Suppressor macrophage (primary cell): ENCODE results near the gene CUX1.
"Not testable (repeated sequence)": the region's sequence is repeated elsewhere in the genome, so short reads cannot be mapped to it uniquely, and the experiment has no call there.

Source experiments
- DNase-seq, 4 experiments: peaks; one replicate each; pipeline ENCODE4 v3.0.0-alpha.2; 2020 to 2022

CUX1 gene

DNA sequence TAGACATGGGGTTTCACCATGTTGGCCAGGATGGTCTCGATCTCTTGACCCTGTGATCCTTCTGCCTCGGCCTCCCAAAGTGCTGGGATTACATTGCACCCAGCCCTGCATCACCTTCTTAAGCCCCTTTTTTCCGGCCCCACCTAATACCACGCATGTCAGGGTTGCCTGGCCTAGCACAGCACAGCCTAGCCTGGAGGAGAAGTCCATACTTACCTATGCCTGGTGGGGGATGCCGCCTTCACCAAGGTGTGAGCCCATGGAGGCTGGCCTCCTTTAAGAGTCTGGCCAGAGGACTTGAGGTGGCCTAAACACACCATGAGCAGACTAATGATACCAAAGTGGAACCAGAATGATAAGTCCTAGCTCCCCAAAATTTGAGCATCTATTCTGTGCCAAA lies 22.0 kb upstream of the CUX1 start:
- no peak for DNase-seq

DNA sequence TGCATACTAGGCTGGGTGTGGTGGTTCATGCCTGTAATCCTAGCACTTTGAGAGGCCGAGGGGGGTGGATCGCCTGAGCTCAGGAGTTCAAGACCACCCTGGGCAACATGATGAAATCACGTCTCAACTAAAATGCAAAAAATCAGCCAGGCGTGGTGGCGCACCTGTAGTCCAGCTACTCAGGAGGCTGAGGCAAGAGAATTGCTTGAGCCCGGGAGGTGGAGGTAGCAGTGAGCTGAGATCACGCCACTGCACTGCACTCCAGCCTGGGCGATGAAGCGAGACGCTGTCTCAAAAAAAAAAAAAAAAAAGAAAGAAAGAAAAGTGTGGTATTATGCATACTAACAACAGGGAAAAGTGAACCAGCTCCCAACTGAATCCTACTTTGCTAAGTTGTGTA lies 19.3 kb upstream of the CUX1 start:
- DNase-seq, result not testable (repeated sequence)

- no peak for DNase-seq
Observed at GRCh38 chr7:101803203-101804087, 14.0 kb upstream of the CUX1 start.

DNA sequence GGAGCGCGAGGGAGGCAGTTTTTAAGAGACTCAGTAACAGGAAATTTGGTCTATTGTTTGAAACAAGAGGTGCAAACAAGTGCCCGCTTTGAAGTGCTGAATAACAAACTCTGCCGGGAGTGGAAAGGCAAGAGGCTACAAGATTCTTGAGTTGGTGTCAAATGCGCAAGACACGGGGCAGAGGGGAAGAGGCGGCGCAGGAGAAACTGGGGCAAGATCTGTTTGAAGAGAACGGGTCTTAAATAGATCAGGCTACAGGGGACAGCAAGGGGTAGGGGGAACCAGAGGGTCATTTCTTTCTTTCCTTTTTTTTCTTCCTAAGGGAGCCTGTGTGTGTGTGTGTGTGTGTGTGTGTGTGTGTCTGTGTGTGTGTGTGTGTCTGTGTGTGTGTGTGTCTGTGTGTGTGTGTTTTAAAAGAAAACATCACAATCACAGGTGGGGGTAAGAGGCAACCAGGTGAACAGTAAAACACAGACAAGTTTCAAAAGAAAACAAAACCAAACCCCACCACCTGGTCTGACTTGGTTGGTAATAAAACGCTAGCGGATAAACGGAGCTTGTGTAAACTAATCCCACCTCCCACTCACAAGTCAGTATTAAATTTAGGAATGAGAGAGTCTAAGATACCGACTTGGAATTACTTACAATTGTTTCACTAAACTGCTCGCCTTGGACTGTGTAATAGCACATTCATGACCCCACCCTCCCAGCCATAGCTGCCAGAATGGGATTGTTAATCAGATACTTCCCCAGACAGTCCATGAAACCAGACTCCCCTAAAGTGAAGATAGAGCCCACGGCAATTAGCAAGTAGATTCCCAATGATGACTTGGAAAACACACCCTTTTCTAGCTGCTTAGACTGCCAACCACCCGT lies 13.1 kb upstream of the CUX1 start:
- peak in 2 of 4 experiments; percentile 25 to 34 for DNase-seq

- no peak for DNase-seq
Observed at GRCh38 chr7:101804967-101805366, 12.5 kb upstream of the CUX1 start.

GRCh38 chr7:101812595-101812994 lies 4.8 kb upstream of the CUX1 start:
- DNase-seq, result no peak

- no peak for DNase-seq
Observed at GRCh38 chr7:101813402-101814019, 3.9 kb upstream of the CUX1 start.

GRCh38 chr7:101814081-101814990 lies 3.1 kb upstream of the CUX1 start:
- DNase-seq, result peak; percentile 78 to 92 (median 84)

DNA sequence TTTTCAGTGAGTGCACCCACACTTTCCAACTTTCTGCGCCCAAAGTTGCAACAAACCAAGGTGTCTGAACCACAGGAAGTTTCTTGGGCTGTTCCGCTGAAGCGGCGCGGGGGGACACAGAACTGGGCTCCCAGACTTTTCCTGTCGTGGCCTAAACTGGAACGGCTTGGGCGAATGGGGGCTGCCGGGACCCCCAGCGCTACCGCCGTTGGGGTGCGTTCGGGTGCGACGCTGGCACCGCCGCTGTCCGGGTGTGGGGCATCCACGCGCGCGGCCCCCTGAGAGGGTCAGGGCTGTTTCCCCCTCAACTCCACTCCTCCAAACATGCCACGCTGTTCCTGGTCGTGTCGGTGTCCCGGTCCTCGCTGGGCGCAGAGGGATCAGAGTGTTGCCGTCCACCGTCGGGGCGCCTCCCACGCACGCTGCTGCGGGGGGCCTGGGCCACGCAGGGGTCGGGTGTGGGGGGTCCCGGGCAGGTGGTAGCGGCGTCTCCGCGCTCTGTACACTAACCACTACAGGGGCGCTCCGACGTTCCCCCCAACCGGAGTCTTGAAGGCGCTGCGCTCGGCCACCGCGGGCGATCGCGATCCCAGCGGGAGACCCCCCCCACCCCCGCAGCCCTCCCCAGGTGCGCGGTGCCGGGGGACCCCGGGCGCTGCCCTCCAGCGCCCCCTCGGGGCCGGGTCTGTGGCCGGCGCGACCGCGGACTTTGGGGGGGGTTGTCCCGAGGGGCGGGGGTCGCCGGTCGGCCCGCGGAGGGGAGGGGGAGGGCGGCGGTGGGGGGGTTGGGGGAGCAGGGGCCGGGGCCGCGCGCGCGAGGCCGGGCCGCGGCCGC lies 2.2 kb upstream of the CUX1 start:
- peak; percentile 27 to 54 (median 42) for DNase-seq

DNA sequence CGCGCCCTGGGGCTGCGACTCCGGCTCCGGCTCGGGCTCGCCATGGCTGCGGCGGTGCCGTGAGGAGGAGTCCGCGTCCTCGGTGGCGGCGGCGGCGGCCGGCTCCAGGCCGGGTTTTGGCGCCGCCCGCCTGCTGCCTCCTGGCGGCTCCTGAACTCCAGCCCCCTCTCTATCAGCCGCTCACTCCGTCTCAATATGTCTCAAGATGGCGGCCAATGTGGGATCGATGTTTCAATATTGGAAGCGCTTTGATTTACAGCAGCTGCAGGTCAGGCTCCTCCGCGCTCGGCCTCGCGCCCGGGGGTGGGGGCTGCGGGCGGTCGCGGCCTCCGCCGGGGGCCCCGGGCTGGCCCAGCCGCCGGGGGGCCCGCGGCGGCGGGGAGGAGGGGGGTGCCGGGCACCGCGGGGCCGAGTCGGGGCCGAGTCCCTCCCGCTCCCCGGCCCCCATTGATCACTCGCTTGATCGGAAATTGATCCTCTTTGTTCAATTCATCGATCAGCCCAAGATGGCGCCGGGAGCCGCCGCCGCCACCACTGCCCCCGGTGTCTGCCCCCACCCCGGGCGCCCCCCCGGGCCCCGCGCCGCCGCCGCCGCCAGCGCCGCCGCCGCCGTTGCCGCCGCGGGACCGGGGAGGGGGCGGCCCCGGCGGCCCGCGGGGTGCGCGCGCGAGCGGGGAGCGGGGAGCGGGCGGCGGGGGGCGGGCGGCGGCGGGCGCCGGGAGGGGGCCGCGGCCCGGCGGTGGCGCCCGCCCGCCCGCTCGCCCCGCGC lies 1.4 kb upstream of the CUX1 start:
- DNase-seq, result peak; percentile 85 to 94 (median 92)

DNA sequence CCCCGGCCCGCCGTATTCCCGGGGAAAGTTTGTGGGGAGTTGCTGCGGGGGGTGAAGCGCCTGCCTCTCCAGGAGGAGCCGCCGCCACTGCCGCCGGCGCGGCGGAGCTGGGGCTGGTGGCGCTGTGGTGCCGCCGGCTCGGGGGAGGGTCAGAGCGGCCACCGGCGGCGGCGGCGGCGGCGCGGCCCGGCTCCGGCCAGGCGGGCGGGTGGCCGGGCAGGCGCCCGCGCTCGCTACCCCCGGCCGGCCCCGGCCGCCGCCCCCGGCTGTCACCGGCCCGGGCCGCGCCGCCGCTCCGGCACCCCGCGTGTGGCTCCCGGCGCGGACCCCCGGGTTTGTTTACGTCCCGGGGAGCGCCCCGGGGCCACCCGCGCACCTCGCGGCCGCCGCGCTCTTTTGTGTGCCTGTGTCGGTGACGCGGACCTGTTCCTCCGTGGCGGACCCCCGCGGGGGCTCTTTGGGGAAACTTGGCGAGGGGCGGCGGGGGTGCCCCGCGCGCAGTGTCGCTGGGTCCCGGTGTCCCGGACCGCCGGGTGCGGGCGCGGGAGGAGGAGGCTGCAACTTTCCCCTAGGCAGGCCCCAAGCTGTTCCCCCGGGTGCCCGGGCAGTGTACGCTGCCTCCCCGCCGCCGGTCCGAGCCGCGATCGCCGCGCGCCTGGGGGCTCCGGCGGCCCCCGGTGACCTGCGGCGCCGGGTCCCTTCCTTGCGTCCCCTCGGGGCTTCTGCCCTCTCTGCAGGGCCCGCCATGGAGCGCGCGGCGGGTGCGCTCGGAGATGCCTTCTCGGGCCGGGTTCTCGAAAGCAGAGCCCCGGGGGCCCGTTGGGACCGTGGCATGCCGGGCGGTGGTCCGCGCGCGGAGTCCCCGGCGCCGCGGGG lies 593 bp upstream of the CUX1 start:
- peak; percentile 56 to 87 (median 70) for DNase-seq

- DNase-seq, result no peak
Observed at GRCh38 chr7:101818287-101819071, 1.1 kb downstream of the CUX1 start.

DNA sequence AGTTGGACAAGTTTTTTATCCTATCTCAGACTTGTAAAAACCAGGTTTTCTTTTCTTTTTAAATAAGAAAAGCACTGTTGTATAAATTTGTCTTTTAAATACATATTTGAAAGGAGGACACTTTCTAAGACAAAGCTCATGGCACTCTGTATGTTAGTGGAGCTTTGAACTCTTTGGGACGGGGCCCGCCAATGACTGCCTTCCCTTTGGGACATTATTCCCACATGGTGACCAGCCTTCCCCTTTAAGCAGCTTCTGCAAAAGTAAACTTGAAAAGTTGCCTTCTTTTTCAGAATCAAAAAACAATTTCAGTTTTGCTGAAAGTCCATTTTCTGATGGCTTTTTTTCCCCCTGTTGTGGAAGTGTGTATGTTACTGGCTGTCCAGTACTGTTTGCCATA lies 1.8 kb downstream of the CUX1 start:
- DNase-seq, result peak; percentile 35 to 61 (median 47)

GRCh38 chr7:101819913-101820522 lies 2.6 kb downstream of the CUX1 start:
- DNase-seq, result no peak

GRCh38 chr7:101820703-101821102 lies 3.3 kb downstream of the CUX1 start:
- DNase-seq, result no peak

DNA sequence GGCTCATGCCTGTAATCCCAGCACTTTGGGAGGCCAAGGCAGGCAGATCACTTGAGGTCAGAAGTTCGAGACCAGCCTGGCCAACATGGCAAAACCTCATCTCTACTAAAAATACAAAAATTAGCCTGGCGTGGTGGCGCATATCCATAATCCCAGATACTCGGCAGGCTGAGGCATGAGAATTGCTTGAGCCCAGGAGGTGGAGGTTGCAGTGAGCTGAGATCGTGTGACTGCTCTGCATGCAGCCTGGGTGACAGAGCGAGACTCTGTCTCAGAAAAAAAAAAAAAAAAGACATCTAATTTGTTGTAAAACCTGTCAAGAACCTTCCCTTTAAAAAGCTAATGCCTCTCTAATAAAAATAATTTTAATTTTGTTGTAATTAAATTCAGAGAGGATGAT lies 5.2 kb downstream of the CUX1 start:
- not testable (repeated sequence) for DNase-seq

DNA sequence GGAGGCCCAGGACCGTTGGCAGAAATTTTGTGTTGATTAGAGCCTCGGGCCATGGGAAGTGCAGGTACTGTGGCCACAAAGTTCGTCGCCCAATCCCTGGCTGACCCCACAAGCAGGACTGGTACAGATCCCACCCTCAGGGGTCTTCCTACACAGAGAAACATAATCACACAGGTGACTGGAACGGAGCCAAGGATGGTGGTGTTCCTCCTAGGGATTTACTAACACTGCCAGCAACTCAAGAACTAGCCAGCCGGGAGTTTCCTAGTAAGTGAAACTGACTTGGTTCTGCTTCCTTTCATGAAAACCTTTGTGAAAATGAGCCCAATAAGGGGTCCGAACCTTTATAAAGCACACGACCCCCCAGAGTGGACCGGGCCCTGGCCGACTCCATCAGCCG lies 5.7 kb downstream of the CUX1 start:
- DNase-seq, result peak; percentile 32 to 57 (median 52)

DNA sequence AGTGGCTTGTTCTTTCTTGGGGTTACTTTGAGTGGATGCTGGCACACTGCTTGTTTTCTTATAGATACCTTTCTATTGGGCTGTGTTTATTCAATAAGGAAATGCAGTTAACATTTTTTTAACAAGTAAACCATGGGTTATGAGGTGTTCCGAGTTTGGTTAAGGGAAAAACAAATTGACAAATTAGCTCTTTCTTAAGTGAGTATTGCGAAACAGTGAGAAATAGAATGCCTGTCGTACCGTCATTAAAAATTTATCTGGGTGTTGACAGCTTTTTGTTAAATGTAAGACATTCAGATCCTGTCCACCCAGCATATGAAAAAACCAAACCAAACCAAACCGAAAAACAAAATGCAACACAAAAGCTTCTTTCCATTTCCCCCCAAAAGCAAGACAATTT lies 6.2 kb downstream of the CUX1 start:
- DNase-seq, result peak in 2 of 4 experiments; percentile 38 to 41
